WTC11 (cell line): ENCODE measurements around the gene KSR2.

Experiments used
- CBFB ChIP-seq: sonication (generic); formaldehyde crosslinking; IDR thresholded peaks from 2 replicates; pipeline ENCODE4 v1.8.1; 2022; ENCODE audit warnings: mild to moderate bottlenecking, low read depth, missing genetic modification reagents
- CREB1 ChIP-seq: sonication (generic); formaldehyde crosslinking; IDR thresholded peaks from 2 replicates; pipeline ENCODE4 v1.8.0; 2023; ENCODE audit warnings: mild to moderate bottlenecking, missing genetic modification reagents
- FOXJ3 ChIP-seq: sonication (generic); formaldehyde crosslinking; IDR thresholded peaks from 2 replicates; pipeline ENCODE4 v1.9.0; 2021; ENCODE audit warnings: missing genetic modification reagents, mild to moderate bottlenecking, borderline replicate concordance
- TF ChIP-seq, protein P1 (sequence below): sonication (generic); formaldehyde crosslinking; IDR thresholded peaks from 2 replicates; pipeline ENCODE4 v1.8.0; 2022; ENCODE audit warnings: mild to moderate bottlenecking, missing genetic modification reagents
- TF ChIP-seq, protein P2 (sequence below): fragments of 200-600 bp; IDR thresholded peaks from 2 replicates; pipeline ENCODE4 v1.8.0; 2022; ENCODE audit warnings: antibody characterized with exemption
- TF ChIP-seq, protein P3 (sequence below): sonication (generic); formaldehyde crosslinking; IDR thresholded peaks from 2 replicates; pipeline ENCODE4 v1.8.0; 2022; ENCODE audit warnings: mild to moderate bottlenecking, missing genetic modification reagents
- TF ChIP-seq, protein P4 (sequence below): sonication (generic); formaldehyde crosslinking; IDR thresholded peaks from 2 replicates; pipeline ENCODE4 v1.8.0; 2022; ENCODE audit warnings: mild to moderate bottlenecking, missing genetic modification reagents

DNA sequence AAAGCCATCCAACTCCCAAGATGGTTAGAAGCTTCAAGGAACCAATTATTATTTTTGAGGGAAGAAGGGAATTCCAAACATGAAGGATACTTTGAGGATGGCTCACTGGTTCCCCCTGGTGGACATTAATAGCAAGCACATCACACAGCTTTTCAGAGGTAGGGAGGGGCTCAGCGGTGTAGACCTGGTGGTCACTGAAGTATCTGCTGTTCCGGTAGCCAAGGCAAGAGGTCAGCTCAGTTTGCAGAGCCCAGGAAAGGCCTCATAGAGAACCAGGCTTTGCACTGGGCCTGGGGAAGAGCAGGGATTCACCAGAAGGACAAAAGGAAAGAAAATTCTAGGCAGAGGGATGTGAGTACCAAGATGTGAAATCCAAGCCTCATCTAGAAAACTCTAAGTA is 118.7 kb downstream of the KSR2 start:
- TF ChIP-seq, protein P1, sequence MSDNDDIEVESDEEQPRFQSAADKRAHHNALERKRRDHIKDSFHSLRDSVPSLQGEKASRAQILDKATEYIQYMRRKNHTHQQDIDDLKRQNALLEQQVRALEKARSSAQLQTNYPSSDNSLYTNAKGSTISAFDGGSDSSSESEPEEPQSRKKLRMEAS (CRISPR knock-in tag) = no peak
- no peak for TF ChIP-seq FOXJ3 (CRISPR knock-in tag)
- no peak for TF ChIP-seq CREB1 (CRISPR knock-in tag)
- TF ChIP-seq CBFB = no peak
- TF ChIP-seq, protein P2, sequence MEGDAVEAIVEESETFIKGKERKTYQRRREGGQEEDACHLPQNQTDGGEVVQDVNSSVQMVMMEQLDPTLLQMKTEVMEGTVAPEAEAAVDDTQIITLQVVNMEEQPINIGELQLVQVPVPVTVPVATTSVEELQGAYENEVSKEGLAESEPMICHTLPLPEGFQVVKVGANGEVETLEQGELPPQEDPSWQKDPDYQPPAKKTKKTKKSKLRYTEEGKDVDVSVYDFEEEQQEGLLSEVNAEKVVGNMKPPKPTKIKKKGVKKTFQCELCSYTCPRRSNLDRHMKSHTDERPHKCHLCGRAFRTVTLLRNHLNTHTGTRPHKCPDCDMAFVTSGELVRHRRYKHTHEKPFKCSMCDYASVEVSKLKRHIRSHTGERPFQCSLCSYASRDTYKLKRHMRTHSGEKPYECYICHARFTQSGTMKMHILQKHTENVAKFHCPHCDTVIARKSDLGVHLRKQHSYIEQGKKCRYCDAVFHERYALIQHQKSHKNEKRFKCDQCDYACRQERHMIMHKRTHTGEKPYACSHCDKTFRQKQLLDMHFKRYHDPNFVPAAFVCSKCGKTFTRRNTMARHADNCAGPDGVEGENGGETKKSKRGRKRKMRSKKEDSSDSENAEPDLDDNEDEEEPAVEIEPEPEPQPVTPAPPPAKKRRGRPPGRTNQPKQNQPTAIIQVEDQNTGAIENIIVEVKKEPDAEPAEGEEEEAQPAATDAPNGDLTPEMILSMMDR = peak; percentile 92
- TF ChIP-seq, protein P3, sequence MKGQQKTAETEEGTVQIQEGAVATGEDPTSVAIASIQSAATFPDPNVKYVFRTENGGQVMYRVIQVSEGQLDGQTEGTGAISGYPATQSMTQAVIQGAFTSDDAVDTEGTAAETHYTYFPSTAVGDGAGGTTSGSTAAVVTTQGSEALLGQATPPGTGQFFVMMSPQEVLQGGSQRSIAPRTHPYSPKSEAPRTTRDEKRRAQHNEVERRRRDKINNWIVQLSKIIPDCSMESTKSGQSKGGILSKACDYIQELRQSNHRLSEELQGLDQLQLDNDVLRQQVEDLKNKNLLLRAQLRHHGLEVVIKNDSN (CRISPR knock-in tag) = no peak
- TF ChIP-seq, protein P4, sequence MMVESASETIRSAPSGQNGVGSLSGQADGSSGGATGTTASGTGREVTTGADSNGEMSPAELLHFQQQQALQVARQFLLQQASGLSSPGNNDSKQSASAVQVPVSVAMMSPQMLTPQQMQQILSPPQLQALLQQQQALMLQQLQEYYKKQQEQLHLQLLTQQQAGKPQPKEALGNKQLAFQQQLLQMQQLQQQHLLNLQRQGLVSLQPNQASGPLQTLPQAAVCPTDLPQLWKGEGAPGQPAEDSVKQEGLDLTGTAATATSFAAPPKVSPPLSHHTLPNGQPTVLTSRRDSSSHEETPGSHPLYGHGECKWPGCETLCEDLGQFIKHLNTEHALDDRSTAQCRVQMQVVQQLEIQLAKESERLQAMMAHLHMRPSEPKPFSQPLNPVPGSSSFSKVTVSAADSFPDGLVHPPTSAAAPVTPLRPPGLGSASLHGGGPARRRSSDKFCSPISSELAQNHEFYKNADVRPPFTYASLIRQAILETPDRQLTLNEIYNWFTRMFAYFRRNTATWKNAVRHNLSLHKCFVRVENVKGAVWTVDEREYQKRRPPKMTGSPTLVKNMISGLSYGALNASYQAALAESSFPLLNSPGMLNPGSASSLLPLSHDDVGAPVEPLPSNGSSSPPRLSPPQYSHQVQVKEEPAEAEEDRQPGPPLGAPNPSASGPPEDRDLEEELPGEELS (CRISPR knock-in tag) = no peak
